SKM-1 (cell line): Measurements from ENCODE around the gene TCF12.
A peak's percentile ranks its signal among the peaks of the same experiment; 100 is the strongest.

Source experiments
- DNase-seq: peaks from one replicate; lab custom pipeline; 2025; ENCODE audit not compliant: unreplicated experiment; lab: John Stamatoyannopoulos, UW

Gene TCF12

GRCh38 chr15:57236561-57237300 is 318.3 kb downstream of the TCF12 start:
- DNase-seq, result no peak

GRCh38 chr15:57237301-57237642 is 318.8 kb downstream of the TCF12 start:
- DNase-seq, result no peak

GRCh38 chr15:57237676-57238075 is 319.2 kb downstream of the TCF12 start:
- no peak for DNase-seq

GRCh38 chr15:57245130-57245529 is 326.7 kb downstream of the TCF12 start:
- DNase-seq, result no peak

GRCh38 chr15:57245714-57246113 is 327.3 kb downstream of the TCF12 start:
- no peak for DNase-seq

GRCh38 chr15:57248074-57248473 is 329.6 kb downstream of the TCF12 start:
- no peak for DNase-seq

GRCh38 chr15:57251308-57251707 is 332.9 kb downstream of the TCF12 start:
- no peak for DNase-seq

- DNase-seq, result no peak
Observed at GRCh38 chr15:57251941-57252340, 333.5 kb downstream of the TCF12 start.

GRCh38 chr15:57253082-57253481 is 334.6 kb downstream of the TCF12 start:
- no peak for DNase-seq

- no peak for DNase-seq
Observed at GRCh38 chr15:57253500-57253899, 335.1 kb downstream of the TCF12 start.

GRCh38 chr15:57255751-57256341 is 337.4 kb downstream of the TCF12 start:
- DNase-seq, result no peak

- DNase-seq, result no peak
Observed at GRCh38 chr15:57256939-57257338, 338.5 kb downstream of the TCF12 start.

- DNase-seq, result no peak
Observed at GRCh38 chr15:57259568-57260040, 341.2 kb downstream of the TCF12 start.

GRCh38 chr15:57263520-57263919 is 345.1 kb downstream of the TCF12 start:
- DNase-seq, result no peak

- no peak for DNase-seq
Observed at GRCh38 chr15:57272771-57273357, 354.4 kb downstream of the TCF12 start.

- no peak for DNase-seq
Observed at GRCh38 chr15:57273402-57273801, 355.0 kb downstream of the TCF12 start.

- DNase-seq, result no peak
Observed at GRCh38 chr15:57278439-57278838, 360.0 kb downstream of the TCF12 start.

GRCh38 chr15:57280464-57280863 is 362.0 kb downstream of the TCF12 start:
- no peak for DNase-seq

- DNase-seq, result no peak
Observed at GRCh38 chr15:57281321-57281720, 362.9 kb downstream of the TCF12 start.

- DNase-seq, result no peak
Observed at GRCh38 chr15:57282686-57283085, 364.2 kb downstream of the TCF12 start.

- peak; percentile 76 for DNase-seq
Observed at GRCh38 chr15:57283774-57284503, 365.5 kb downstream of the TCF12 start.

GRCh38 chr15:57284535-57284934 is 366.1 kb downstream of the TCF12 start:
- DNase-seq, result no peak
